ENCODE measurements around the gene NCK2. TPM values are rescaled to one million over a fixed set of nuclear protein-coding genes. Genes with fewer than 3 reads are reported as not detected.

NCK2 gene
- total RNA-seq, 1 donor from 2014 or later = 45.9 TPM

DNA sequence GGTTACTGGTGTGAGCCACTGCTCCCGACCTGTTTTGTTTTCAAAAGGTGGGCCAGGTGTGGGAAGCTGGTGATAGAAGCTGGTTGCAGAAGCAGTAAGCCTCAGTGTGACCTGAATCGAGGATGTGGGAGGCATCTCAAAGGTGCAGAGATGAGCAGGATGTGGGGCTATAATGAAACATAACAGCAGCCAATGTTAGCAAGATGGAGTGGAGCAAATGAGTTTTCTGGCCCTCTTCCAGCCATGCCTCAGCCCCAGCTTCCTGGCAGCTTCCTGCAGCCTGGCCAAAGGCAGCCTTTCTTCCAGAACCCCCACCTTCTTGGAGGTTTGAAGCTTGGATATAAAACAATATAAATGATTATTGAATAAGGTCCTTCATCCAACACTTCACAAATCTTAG is 184.8 kb downstream of the NCK2 start:
- Histone ChIP-seq H3K27ac (no peak overlapping the region), H3K36me3 (no peaks in the 10 kb centered on the region), H3K4me1 (peaks cover 7% of the 10 kb centered on the region), H3K27me3 (no peaks in the 10 kb centered on the region), H3K4me3 (no peak overlapping the region), H3K9me3 (no peaks in the 10 kb centered on the region)
- no peak for DNase-seq (ENCODE audit: extremely low spot score in 2 of 2)
- TF ChIP-seq POLR2AphosphoS5 (IDR thresholded peaks at IDR 0.05; ENCODE audit: insufficient read depth in 1 of 2, low read depth in 1 of 2) = no peak
- TF ChIP-seq CTCF (IDR thresholded peaks at IDR 0.05) = no peak
- TF ChIP-seq POLR2A (IDR thresholded peaks at IDR 0.05) = no peak
- intact Hi-C loops (cut with DNase I) = loop anchor here (1.0 kb wide), 1 partner anchor 20 kb away; no protein-coding TSS in a partner anchor

- TF ChIP-seq CTCF (IDR thresholded peaks at IDR 0.05) (no peak), POLR2A (IDR thresholded peaks at IDR 0.05) (no peak)
- Histone ChIP-seq H3K27me3 (no peaks in the 10 kb centered on the region), H3K27ac (no peak overlapping the region), H3K9me3 (no peaks in the 10 kb centered on the region), H3K4me1 (peaks cover 16% of the 10 kb centered on the region), H3K4me3 (no peak overlapping the region), H3K36me3 (no peaks in the 10 kb centered on the region)
- no peak for DNase-seq (ENCODE audit: extremely low spot score in 2 of 2)
- intact Hi-C loops (cut with DNase I) = no loop called here
Observed at GRCh38 chr2:105932582-105932981, 187.9 kb downstream of the NCK2 start.

- Histone ChIP-seq H3K4me3 (no peak overlapping the region), H3K9me3 (no peaks in the 10 kb centered on the region), H3K27ac (no peak overlapping the region), H3K4me1 (peaks cover 16% of the 10 kb centered on the region), H3K36me3 (no peaks in the 10 kb centered on the region), H3K27me3 (no peaks in the 10 kb centered on the region)
- intact Hi-C loops (cut with DNase I) = no loop called here
- TF ChIP-seq POLR2A (IDR thresholded peaks at IDR 0.05) = no peak
- no peak for TF ChIP-seq POLR2AphosphoS5 (IDR thresholded peaks at IDR 0.05; ENCODE audit: insufficient read depth in 1 of 2, low read depth in 1 of 2)
- TF ChIP-seq CTCF (IDR thresholded peaks at IDR 0.05) = no peak
- no peak for DNase-seq (ENCODE audit: extremely low spot score in 2 of 2)
Observed at GRCh38 chr2:105933906-105934305, 189.2 kb downstream of the NCK2 start.

DNA sequence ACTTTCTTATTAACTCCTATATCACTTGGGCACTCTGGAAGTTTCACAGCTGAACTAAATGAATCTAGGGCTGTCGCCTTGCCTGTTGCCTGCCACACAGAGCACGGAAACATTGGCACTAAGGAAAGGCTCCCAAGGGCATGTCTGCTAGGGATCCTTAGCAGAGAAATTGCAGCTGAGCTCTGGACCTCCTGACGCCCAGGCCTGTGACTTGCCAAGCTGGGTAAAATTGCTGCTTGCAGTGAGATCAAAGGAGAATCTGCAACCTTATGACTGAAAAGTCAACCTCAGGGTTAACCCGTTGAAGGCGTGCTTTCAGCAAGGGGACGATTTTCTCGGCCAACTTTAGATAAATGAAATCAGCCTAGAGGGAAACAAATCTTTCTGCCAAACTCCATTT is 189.8 kb downstream of the NCK2 start:
- Histone ChIP-seq H3K27me3 (no peaks in the 10 kb centered on the region), H3K27ac (no peak overlapping the region), H3K9me3 (no peaks in the 10 kb centered on the region), H3K4me1 (peaks cover 16% of the 10 kb centered on the region), H3K36me3 (no peaks in the 10 kb centered on the region), H3K4me3 (no peak overlapping the region)
- intact Hi-C loops (cut with DNase I) = no loop called here
- TF ChIP-seq POLR2AphosphoS5 (IDR thresholded peaks at IDR 0.05; ENCODE audit: insufficient read depth in 1 of 2, low read depth in 1 of 2) (no peak), CTCF (IDR thresholded peaks at IDR 0.05) (no peak), POLR2A (IDR thresholded peaks at IDR 0.05) (no peak)
- no peak for DNase-seq (ENCODE audit: extremely low spot score in 2 of 2)

- intact Hi-C loops (cut with DNase I) = no loop called here
- Histone ChIP-seq H3K4me1 (peaks cover 16% of the 10 kb centered on the region), H3K9me3 (no peaks in the 10 kb centered on the region), H3K36me3 (no peaks in the 10 kb centered on the region), H3K27me3 (no peaks in the 10 kb centered on the region), H3K4me3 (no peak overlapping the region), H3K27ac (no peak overlapping the region)
- no peak for DNase-seq (ENCODE audit: extremely low spot score in 2 of 2)
- TF ChIP-seq POLR2AphosphoS5 (IDR thresholded peaks at IDR 0.05; ENCODE audit: insufficient read depth in 1 of 2, low read depth in 1 of 2) (no peak), POLR2A (IDR thresholded peaks at IDR 0.05) (no peak), CTCF (IDR thresholded peaks at IDR 0.05) (no peak)
Observed at GRCh38 chr2:105935063-105935462, 190.4 kb downstream of the NCK2 start.

Data from vagina (tissue), 2 donors.